Measurements from ENCODE around the gene RPS6KL1.

RPS6KL1 gene

GRCh38 chr14:74859757-74860552, 63.1 kb downstream of the RPS6KL1 start:
- Histone ChIP-seq H3K36me3 (peaks cover 3% of the 10 kb centered on the region; the same call in 1 of the 2 replicates), H3K27me3 (no peaks in the 10 kb centered on the region), H3K9me3 (no peaks in the 10 kb centered on the region), H3K4me3 (ENCODE audit: low read depth, low read length) (no peak overlapping the region), H3K4me1 (no peaks in the 10 kb centered on the region)
- no peak for DNase-seq
- TF ChIP-seq CTCF (IDR thresholded peaks at IDR 0.05; ENCODE audit: low read depth, low read length) = no peak

- Histone ChIP-seq H3K9me3 (no peaks in the 10 kb centered on the region), H3K4me1 (no peaks in the 10 kb centered on the region), H3K27me3 (no peaks in the 10 kb centered on the region), H3K36me3 (peaks cover 3% of the 10 kb centered on the region; the same call in 1 of the 2 replicates), H3K4me3 (ENCODE audit: low read depth, low read length) (no peak overlapping the region)
- no peak for TF ChIP-seq CTCF (IDR thresholded peaks at IDR 0.05; ENCODE audit: low read depth, low read length)
- DNase-seq = no peak
Observed at GRCh38 chr14:74858022-74858421, 65.0 kb downstream of the RPS6KL1 start.

GRCh38 chr14:74856366-74856765, 66.7 kb downstream of the RPS6KL1 start:
- no peak for DNase-seq
- Histone ChIP-seq H3K4me1 (no peaks in the 10 kb centered on the region), H3K9me3 (no peaks in the 10 kb centered on the region), H3K4me3 (ENCODE audit: low read depth, low read length) (no peak overlapping the region), H3K27me3 (no peaks in the 10 kb centered on the region), H3K36me3 (peaks cover 3% of the 10 kb centered on the region; the same call in 1 of the 2 replicates)
- TF ChIP-seq CTCF (IDR thresholded peaks at IDR 0.05; ENCODE audit: low read depth, low read length) = no peak

- no peak for TF ChIP-seq CTCF (IDR thresholded peaks at IDR 0.05; ENCODE audit: low read depth, low read length)
- H3K27me3 ChIP-seq = no peaks in the 10 kb centered on the region
- no peak for DNase-seq
Observed at GRCh38 chr14:74855945-74856344, 67.1 kb downstream of the RPS6KL1 start.

GRCh38 chr14:74855021-74855420, 68.0 kb downstream of the RPS6KL1 start:
- no peaks in the 10 kb centered on the region for H3K27me3 ChIP-seq
- TF ChIP-seq CTCF (IDR thresholded peaks at IDR 0.05; ENCODE audit: low read depth, low read length) = no peak
- no peak for DNase-seq
- no peaks in the 10 kb centered on the region for H3K9me3 ChIP-seq
- H3K4me3 ChIP-seq (ENCODE audit: low read depth, low read length) = no peak overlapping the region
- H3K36me3 ChIP-seq = peaks cover 3% of the 10 kb centered on the region; the same call in 1 of the 2 replicates
- no peaks in the 10 kb centered on the region for H3K4me1 ChIP-seq

More at GRCh38 chr14:74855945-74856344, 67.1 kb downstream of the RPS6KL1 start:
- Histone ChIP-seq H3K4me1 (no peaks in the 10 kb centered on the region), H3K4me3 (ENCODE audit: low read depth, low read length) (no peak overlapping the region), H3K36me3 (peaks cover 3% of the 10 kb centered on the region; the same call in 1 of the 2 replicates), H3K9me3 (no peaks in the 10 kb centered on the region)

Measured in BE2C (cell line).